ENCODE results near the gene MAP3K3.

The MAP3K3 gene

DNA sequence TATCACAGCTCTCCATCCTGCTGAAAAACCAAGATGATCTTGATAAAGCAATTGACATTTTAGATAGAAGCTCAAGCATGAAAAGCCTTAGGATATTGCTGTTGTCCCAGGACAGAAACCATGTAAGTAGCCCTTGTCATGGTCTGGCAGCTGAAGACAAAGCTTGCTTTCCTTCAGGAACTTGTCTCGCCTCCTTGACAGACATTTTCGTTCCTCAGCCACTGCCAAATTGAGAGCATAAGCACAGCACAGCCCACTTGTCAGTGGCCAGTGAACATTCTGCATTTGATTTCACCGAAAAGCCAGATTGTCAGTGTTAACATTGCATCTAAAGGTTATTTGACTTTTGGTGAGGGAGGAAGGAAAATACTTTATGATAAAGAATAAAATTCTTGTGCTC is 35.6 kb downstream of the MAP3K3 start:
- DNase-seq = no peak

DNA sequence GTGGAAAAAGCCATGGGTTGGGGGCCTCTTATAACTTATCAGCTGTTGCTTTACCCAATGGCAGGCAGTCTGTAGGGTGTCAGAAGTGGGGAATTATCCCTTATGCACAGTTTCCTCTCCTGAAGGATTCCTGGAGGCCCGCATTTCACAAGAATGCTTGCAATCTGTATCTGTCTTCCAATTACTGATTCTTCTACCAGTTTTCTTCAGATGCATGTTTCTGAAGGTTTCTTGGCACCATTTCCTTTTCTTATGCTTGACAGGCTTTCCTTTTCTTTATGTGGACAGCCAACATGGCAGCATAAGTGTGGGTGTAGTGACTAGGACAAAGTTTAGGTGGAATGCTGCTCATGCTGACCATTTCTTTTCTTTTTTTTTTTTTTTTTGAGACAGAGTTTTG is 36.1 kb downstream of the MAP3K3 start:
- no peak for DNase-seq

DNA sequence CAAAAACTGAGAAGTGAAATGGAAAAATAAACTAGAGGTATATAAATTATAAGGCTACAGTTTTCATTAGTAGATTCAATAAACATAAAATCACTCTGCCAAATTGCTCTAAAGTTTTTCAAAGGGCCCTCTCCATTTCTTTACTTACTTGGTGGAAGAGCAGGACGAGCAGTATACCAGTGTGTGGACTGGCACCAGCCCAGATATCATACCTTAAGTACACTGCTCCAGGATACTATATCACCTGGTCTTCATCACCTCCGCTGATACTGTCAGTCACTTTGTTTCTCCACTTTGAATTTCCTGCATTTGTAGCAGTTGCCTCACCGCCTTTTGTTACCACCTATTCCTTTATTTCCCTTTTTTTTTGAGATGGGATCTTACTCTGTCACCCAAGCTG is 37.6 kb downstream of the MAP3K3 start:
- DNase-seq = no peak

DNA sequence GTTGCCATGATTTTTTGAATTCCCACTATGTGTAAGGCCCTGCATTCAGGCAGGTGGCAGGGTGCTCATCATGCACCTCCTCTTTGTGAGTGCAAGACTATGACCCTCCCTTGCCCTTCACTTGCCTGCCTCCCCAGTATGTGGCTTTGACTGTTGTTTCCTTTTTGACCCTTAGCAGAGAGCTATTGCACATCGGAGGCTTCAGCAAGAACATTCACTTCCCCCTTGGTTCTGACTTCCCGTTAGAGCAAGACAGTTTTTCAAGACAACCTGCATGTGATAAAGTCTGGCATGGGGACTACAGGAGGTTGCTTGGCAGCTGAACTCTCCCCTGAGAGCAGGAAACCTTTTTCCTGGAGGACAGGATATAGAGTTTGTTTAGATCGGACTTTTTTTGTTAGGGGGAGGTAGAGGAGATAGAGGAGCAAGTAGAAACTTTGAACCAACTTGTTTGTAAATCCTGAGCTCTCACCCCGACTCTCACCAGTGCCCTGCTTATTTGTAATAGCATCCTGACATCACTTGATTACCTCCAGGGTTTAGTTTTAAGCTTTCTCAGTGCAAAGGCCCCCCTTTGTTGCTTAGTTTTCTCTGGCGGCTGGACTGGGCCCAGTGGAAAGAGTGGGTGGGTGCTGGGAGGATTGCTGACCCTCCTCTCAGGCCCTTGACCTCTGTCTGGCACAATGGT is 43.5 kb downstream of the MAP3K3 start:
- DNase-seq = peak; percentile 85

DNA sequence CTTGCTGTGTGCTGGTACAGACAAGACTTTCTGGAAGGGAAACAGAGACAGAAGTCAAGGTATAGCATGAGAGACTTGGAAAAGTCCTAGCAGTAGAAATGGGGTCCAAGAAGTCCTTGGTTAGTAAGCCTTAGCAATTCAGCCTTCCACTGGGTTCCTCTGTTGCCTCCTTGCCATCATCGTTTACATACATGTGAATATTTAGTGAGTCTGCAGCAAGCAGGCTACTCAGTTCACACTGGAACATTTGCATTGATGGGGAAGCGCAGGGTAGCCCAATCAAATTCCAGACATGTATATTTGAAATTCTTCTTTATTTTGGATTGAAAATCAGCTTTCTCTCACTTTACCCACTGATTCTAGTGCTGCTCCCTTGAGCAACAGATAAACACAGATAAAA is 50.6 kb downstream of the MAP3K3 start:
- DNase-seq = no peak

DNA sequence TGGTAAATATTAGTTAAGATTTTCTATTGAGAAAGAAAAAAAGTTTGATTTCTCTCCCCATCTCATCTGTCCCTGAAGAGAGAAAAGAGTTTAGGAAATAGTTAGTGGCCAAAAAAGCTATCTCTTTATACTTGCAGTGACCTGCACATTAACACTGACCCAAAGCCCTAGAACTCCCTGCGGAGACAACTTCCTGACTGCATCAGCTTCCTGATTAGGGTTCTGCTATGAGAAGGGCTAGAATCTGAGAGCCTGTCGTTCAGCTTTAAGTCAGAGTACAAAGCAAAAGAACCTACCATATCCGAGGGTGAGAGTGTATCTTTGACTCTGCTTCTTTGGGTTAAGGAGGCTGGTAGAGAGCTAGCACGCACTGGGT is 53.0 kb downstream of the MAP3K3 start:
- DNase-seq = no peak

DNA sequence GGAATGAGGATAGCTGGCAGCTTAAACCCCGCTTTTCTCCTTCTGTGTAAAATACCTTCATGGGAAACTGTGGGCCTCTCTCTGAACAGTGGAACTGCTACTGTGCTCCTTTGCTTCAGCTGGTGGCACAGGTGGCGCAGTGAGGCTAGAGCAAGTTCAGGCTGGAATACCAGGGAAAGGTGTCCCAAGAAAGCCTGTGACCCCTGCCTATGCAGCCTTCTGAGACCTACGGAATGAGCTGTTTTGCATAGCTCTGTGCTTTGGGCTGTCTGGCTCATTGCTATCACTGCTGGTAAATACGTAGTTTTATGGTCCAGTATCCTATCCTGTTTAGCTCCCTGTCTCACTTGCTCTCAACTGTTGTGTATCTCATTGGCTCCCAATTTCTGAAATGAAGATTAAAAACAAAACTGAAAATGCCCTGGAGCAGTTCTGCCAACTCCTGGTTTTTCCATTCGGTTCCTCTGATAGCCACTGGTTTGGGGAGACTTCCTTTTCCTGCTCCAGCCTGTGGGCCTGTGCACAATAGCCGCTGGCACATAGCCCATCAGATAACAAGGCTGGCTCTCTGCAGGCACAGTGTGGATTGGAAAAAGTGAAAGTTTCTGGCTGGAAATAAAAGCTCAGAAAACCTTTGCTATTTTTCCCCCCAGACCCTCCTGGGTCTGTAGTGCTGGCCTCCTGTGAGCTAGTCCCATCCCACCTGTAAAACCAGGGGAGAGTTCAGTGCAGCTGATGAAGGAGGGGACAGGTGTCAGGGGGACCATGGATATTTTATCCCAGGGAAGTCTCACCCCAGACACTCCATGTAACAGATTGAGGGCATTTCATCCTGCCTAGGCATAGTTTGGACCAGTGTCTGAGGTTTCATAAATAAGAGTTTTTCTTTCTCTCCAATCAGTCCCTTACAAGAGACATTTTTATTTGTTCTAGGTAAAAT is 53.7 kb downstream of the MAP3K3 start:
- no peak for DNase-seq

DNA sequence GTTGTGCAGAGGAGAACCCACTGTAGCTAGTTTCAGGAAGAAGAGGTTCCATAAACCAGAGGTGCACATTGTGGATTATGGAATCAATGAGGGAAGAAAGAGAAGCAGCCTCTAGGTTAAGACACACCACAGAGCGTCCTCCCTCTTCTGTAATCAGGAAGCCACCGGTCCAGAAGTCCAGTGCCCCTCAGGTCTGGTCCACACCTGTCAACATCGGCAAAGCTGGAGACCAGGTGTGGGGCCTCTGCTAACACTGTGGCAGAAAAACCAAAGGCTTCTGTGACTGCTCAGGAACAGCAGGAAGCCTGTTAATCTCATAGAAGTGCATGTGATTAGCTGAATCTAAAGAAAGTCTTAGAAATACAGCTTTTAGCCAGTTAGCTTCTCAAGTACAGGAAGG is 54.4 kb downstream of the MAP3K3 start:
- DNase-seq = no peak

DNA sequence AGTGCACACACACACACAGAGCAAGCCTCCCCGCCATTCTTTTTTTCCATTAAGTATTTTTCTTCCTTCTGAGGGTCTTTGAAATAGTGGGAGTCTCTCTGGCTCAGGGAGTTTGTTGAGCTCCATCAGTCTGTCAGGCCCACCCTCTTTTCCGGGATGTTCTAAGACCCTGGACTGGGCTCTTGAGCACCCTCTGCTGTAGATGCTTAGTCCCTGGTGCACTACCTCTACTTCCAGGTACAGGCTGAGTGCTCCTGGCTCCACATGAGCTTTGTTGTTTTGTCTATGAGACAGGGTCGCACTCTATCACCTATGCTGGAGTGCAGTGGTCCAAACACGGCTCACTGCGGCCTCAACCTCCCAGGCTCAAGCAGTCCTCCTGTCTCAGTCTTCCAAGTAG is 57.0 kb downstream of the MAP3K3 start:
- no peak for DNase-seq

DNA sequence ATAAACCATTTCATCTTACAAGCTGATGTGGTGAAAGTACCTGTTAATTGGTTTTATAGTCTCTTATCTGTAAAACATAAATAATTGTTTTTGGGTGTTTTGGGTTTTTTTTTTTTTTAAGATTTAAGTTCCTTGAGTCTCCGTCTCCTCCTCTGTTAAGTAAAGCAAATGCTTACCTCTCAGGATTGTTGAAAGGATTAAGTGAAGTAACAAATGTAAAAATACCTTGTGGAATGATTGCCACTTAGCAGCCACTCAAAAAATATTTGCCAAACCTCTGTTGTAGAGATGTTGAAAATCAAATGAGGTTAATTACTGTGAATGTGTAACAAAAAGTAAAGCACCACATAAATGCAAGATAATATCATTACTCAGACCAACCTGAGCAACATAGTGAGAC is 58.5 kb downstream of the MAP3K3 start:
- DNase-seq = no peak

DNA sequence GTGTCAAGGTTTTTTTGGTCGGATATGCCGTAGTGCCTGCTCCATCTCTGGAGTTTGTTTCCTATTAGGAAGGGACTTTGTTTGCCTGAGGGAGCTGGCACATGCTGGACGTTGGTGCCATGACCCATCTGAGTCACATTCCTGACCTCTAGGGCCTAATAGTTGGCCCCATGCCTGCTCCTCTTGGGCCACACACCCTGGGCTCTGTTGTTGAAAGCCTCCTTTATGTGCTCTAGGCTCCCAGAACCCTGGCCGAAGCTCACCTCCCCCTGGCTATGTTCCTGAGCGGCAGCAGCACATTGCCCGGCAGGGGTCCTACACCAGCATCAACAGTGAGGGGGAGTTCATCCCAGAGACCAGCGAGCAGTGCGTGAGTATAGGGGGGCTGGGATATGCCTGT is 59.3 kb downstream of the MAP3K3 start:
- DNase-seq = no peak

DNA sequence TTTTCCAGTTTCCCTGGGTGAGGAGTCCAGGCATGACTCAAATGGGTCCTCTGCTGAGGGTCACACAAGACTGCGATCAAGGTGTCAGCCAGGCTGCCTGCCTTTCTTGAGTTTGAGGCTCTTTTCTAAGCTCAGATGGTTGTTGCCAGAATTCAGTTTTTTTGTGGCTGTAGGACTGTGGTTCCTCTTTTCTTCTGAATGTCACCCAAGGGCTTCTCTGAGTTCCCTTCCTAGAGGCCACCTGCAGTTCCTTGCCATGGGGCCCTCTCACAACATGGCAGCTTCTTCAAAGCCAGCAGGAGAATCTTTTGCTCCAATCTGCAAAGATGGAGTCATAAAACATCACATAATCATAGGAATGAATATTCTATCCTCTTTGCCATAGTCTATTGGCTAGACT is 60.2 kb downstream of the MAP3K3 start:
- DNase-seq = no peak

DNA sequence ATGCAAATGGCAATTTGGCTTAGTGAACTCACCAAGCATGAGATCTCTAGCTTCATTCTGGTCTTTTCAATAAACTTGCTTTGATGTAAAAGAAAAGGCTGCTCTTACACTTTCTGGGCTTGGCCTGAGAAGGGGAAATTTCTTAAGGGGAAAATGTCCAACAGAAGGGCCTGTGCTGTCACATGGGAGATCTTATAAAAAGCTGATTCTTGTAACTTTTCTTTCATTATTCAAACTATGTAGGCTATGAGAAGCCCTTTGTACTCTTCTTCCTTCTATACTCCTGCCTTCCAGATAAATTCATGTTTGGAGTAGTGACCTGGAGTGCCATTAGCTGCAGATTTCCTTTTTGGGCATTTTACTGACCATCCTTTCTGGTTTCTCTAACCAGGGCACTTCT is 60.8 kb downstream of the MAP3K3 start:
- no peak for DNase-seq

DNA sequence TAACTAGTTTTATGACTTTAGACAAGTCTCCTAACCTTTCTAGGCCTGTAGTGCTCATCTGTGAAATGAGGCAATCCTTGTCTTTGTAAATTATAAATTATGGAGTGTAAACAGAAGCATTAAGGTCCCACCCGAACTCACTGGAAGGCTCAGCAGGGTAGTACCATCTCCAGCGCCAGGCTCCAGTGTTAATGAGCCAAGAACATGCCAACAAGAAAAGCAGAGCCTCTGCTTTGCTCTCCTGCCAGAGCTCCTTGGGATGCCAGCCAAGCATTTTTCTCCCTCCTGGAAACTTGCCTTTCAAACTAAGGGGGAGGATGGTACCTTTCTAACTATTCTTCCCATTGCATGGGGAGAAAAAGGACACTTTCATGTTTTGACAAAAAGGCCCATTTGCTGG is 62.8 kb downstream of the MAP3K3 start:
- no peak for DNase-seq

DNA sequence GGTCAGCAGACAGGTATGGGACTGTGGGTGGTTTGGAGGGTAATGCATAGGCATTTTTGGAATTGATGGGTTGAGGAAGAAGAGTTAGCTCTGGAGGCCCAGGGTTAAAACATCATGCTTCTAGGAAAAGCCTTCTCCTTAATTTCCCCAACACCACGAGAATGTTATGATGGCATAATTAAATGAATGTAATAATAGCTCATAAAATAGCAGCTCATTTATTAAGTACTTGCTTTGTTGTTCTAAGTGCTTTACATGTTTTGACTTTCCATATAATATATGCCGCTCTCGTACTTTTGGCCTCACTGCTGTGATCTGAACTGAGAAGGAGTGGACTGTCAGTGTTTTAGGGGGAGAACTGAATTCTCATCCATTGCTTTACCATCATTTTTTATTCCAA is 63.4 kb downstream of the MAP3K3 start:
- no peak for DNase-seq

DNA sequence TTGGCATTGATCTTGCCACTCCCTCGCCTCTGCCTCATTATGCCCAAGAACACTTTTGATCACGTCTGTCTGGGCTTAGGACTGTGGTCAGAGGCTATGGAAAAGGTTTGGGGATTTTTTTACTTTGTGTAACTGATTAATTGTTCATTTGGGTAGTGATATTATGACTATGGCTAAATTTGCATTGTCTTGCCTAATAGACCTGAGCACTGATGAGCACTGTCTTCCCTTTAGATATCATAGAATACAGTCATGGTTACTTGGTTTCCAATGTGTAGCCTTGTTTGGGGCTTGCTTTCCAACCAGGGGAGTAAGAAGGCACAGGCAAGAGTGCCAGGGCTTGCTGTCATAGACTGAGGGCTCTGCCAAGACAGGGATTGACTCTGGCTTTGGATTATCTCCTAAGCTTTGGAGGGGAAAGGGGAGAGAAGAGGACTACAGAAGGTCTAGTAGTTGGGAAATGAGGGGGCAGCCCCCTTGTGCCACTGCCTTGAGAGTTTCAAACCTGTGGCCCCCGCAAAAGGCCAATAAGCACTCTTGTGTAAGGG is 64.0 kb downstream of the MAP3K3 start:
- DNase-seq = no peak

DNA sequence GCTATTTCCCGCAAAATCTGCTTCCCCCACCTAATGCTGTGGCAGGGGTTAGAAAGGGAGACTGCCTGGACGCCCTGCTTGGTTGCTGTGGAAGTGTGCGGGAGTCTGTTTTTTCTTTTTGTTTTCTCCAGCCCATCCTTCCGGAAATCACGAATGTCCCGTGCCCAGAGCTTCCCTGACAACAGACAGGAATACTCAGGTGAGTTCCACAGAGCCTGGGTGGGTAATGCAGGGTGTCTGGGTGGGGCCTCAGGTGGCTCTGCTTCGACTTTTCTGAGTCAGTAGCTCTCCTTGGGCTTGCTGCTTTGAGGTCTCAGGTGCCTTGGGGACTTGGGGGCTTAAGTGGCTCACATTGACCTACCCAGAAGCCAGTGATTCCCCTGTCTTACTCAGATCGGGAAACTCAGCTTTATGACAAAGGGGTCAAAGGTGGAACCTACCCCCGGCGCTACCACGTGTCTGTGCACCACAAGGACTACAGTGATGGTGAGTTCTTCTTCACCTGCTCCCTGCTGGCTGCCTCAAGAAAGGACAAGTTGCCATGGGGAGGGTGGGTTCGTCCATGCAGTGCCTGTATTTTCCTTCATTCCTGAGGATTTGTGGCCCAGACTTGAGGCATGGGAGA is 66.3 kb downstream of the MAP3K3 start:
- no peak for DNase-seq

DNA sequence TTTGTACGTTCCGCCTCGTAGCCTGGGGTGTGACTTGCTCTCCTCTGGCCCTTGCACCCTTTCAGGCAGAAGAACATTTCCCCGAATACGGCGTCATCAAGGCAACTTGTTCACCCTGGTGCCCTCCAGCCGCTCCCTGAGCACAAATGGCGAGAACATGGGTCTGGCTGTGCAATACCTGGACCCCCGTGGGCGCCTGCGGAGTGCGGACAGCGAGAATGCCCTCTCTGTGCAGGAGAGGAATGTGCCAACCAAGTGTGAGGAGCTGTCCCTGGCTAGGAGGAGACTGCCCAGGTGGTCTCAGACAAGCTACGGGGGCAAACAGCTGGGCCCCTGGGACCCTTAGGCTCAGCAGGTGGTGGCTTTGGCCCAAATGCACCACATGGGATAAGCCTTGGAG is 67.3 kb downstream of the MAP3K3 start:
- no peak for DNase-seq

DNA sequence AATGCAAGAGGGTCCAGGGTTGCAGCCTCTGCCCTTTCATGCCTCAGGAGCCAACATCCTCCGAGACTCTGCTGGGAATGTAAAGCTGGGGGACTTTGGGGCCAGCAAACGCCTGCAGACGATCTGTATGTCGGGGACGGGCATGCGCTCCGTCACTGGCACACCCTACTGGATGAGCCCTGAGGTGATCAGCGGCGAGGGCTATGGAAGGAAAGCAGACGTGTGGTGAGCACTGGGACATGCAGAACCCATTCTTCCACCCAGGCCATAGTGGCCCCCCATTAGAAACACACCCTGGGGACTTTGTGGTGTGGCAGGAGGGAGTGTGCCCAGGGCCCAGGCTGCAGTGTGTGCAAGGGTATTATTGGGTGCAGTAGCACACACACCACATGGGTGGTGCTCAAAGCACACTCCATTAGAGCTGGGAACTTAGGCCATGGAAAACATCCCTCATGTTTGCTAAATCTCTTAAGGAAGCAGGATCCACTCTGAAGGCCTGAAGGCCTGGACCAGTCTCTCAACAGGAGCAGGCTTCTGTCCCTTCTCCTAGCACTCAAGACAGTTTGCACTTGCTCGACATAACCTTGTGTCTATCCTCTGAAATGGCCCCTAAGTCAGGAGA is 70.1 kb downstream of the MAP3K3 start:
- no peak for DNase-seq

DNA sequence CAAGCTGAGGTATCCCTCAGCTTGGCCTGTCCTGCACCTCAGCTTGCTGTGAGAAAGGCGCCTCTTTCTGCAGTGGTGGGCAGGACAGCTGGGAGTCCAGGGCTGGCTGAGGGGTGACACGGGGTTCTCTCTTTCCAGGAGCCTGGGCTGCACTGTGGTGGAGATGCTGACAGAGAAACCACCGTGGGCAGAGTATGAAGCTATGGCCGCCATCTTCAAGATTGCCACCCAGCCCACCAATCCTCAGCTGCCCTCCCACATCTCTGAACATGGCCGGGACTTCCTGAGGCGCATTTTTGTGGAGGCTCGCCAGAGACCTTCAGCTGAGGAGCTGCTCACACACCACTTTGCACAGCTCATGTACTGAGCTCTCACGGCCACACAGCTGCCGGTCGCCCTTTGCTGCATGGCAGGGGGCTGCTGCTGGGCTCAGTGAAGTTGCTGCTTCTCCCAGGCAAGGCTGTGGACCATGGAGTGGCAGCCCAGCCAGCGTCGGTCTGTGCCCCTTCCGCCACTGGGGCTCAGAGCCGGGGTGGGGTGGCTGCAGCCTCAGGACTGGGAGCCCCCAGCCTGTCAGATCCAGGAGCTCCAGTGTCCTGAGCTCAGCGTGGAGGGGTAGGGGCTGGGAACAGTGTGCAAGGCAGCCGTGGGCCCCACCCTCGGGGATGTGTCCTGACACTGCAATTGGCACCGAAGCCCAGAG is 71.3 kb downstream of the MAP3K3 start:
- DNase-seq = no peak

DNA sequence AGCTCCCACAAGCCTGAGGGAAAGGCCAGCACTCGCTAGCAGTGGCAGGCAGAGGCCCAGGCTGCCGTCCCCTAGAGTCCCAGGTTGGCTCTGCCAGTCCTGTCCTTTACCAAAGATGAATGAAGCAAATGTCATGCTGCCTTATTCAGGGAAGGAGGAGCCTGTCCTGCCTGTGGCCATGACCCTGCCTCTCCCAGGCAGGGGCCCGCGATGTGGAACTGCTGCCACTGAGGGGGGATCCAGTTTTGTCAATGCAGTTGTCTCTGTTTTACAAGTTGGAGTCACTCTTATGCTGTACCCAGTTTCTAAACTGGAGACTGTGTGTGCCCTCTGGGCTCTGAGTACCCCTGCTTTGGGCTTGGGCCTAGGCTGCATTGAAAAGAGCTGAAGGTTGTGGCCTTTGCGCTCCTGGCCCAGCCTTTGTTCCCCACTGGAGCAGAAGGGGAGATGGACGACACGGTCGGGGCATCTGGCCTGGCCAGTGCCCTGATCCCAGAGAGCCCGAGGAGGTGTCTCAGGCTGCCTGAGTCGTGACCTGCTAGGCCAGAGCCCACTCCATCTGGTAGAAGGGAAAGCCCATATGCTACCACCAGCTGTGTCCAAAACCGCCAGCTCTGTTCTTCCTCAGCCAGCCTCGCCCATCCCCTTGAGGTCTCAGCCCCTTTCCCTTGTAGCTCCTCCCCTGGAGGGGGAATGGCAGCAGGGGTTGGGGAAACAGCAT is 72.2 kb downstream of the MAP3K3 start:
- no peak for DNase-seq
